B cell (primary cell): ENCODE results near the gene MPDU1. TPM values are rescaled to one million over a fixed set of nuclear protein-coding genes. Genes with fewer than 3 reads are reported as not detected.

ENCODE experiments used
- ATAC-seq: fragments of 200-7000 bp; cut with Tn5 transposase; one replicate; pipeline ENCODE4 v1.10.0; 2021; ENCODE audit warnings: low read depth, mild to moderate bottlenecking, moderate number of reproducible peaks, moderate library complexity
- CTCF ChIA-PET: fragments of 350-600 bp; sonication (Branson Sonifier 250); formaldehyde crosslinking; loops from one replicate; lab custom pipeline; 2021; ENCODE audit warnings: antibody characterized with exemption, inconsistent platforms; lab: Charles Lee
- POLR2A ChIA-PET: fragments of 350-600 bp; sonication (Branson Sonifier 250); formaldehyde crosslinking; loops from one replicate; lab custom pipeline; 2021; ENCODE audit warnings: antibody characterized with exemption; lab: Charles Lee
- DNase-seq: peaks from one replicate; pipeline ENCODE4 v3.0.0; 2013
- H2AFZ ChIP-seq: 2 replicates; pipeline ENCODE4 v1.6.1; 2012; ENCODE audit warnings: mild to moderate bottlenecking, low read depth, low read length; ENCODE audit not compliant: insufficient read depth, poor library complexity, severe bottlenecking
- H3K27ac ChIP-seq, 2 donors: 1 replicate in 1 of 2; 2 replicates in 1 of 2; pipeline ENCODE4 v1.5.1; 2012 to 2013; ENCODE audit warnings: low read length in 2 of 2, mild to moderate bottlenecking in 2 of 2, moderate library complexity in 1 of 2
- H3K27me3 ChIP-seq, 4 experiments: fragments of 200-600 bp in 1 of 4; sonication (generic) in 1 of 4; replicated peaks in 1 of 4; 1 replicate in 2 of 4; 2 replicates in 2 of 4; pipeline versions ENCODE4 v1.6.1 to v1.7.0; 2013 to 2016; ENCODE audit warnings: low read length in 3 of 4, mild to moderate bottlenecking in 2 of 4, mixed read lengths in 1 of 4, moderate library complexity in 1 of 4; ENCODE audit not compliant: insufficient read depth in 4 of 4, control insufficient read depth in 3 of 4; ENCODE audit errors: control extremely low read depth in 1 of 4
- H3K36me3 ChIP-seq, 2 experiments: replicated peaks in 1 of 2; 1 replicate in 1 of 2; 2 replicates in 1 of 2; pipeline versions ENCODE4 v1.6.1 to v1.7.1; 2013; ENCODE audit warnings: low read length in 1 of 2; ENCODE audit not compliant: insufficient read depth in 2 of 2, control insufficient read depth in 1 of 2; ENCODE audit errors: control extremely low read depth in 1 of 2, extremely low read depth in 1 of 2
- H3K4me1 ChIP-seq, 2 donors: fragments of 200-600 bp in 1 of 2; sonication (generic) in 1 of 2; 1 replicate in 1 of 2; 2 replicates in 1 of 2; pipeline versions ENCODE4 v1.5.1 to v1.6.1; 2013 to 2017; ENCODE audit warnings: low read length in 2 of 2; ENCODE audit not compliant: control insufficient read depth in 2 of 2, insufficient read depth in 2 of 2
- H3K4me2 ChIP-seq: replicated peaks from 2 replicates; pipeline ENCODE3; 2012; ENCODE audit warnings: mild to moderate bottlenecking, low read depth, low read length; ENCODE audit not compliant: poor library complexity, severe bottlenecking
- H3K4me3 ChIP-seq, 5 experiments: fragments of 200-600 bp in 1 of 5; sonication (generic) in 1 of 5; 1 replicate in 3 of 5; 2 replicates in 2 of 5; pipeline versions ENCODE4 v1.5.1 to v1.7.0; 2011 to 2016; ENCODE audit warnings: low read length in 4 of 5, mild to moderate bottlenecking in 4 of 5, low read depth in 2 of 5, control low read depth in 1 of 5, moderate library complexity in 1 of 5; ENCODE audit not compliant: insufficient read depth in 1 of 5; ENCODE audit errors: control extremely low read depth in 1 of 5, extremely low read depth in 1 of 5
- H3K79me2 ChIP-seq: fragments of 200-600 bp; sonication (generic); one replicate; pipeline ENCODE4 v1.6.0; 2016; ENCODE audit warnings: low read length; ENCODE audit not compliant: control insufficient read depth, insufficient read depth
- H3K9ac ChIP-seq: fragments of 200-600 bp; sonication (generic); 2 replicates; pipeline ENCODE4 v1.6.1; 2017; ENCODE audit warnings: mild to moderate bottlenecking, low read length, moderate library complexity
- H3K9me3 ChIP-seq, 3 donors: one replicate each; pipeline versions ENCODE4 v1.6.1 to v1.7.1; 2013; ENCODE audit warnings: low read length in 2 of 3; ENCODE audit not compliant: control insufficient read depth in 2 of 3, insufficient read depth in 1 of 3; ENCODE audit errors: control extremely low read depth in 1 of 3
- H4K20me1 ChIP-seq: 2 replicates; pipeline ENCODE4 v1.6.0; 2012; ENCODE audit warnings: mild to moderate bottlenecking, low read length; ENCODE audit not compliant: insufficient read depth, control insufficient read depth, poor library complexity, severe bottlenecking
- H3K27ac Mint-ChIP-seq: one replicate; pipeline ENCODE4 v1.8.0; 2021; ENCODE audit warnings: mixed read lengths
- H3K27me3 Mint-ChIP-seq: one replicate; pipeline ENCODE4 v1.8.0; 2021; ENCODE audit warnings: mixed read lengths
- H3K4me1 Mint-ChIP-seq: one replicate; pipeline ENCODE4 v1.8.0; 2021; ENCODE audit warnings: mixed read lengths
- H3K4me3 Mint-ChIP-seq: one replicate; pipeline ENCODE4 v1.8.0; 2021; ENCODE audit warnings: mixed read lengths
- H3K9me3 Mint-ChIP-seq: one replicate; pipeline ENCODE4 v1.8.0; 2022; ENCODE audit warnings: mixed read lengths; ENCODE audit not compliant: insufficient read depth
- CTCF ChIP-seq: fragments of 200-600 bp; IDR thresholded peaks from one replicate; pipeline ENCODE4 v1.8.0; 2022; ENCODE audit warnings: antibody characterized with exemption, mild to moderate bottlenecking
- EZH2 ChIP-seq: IDR thresholded peaks from 2 replicates; pipeline ENCODE4 v1.6.1; 2012; ENCODE audit warnings: borderline replicate concordance, low read depth, mild to moderate bottlenecking, moderate library complexity, low read length; ENCODE audit not compliant: insufficient read depth, poor library complexity, severe bottlenecking
- WGBS: methylation state at CpG from one replicate; pipeline ENCODE4 v1.1.5; 2013; ENCODE audit warnings: missing lambda C conversion rate; ENCODE audit not compliant: insufficient coverage; 5-methylcytosine and 5-hydroxymethylcytosine counted together
- intact Hi-C: fragments of 100-400 bp; cut with micrococcal nuclease; formaldehyde crosslinking; loops from one replicate; pipeline ENCODE4 v1.10.0; 2022
- polyA plus RNA-seq: library from polyadenylated mRNA; depleted of rRNA; stranded (reverse); fragments of >200 nt; gene quantifications from 2 replicates; pipeline ENCODE4 v1.2.3, GENCODE V29; 2012
- total RNA-seq, 2 donors: library from RNA; stranded (reverse); fragments of 120-200 nt in 1 of 2; gene quantifications; 1 replicate in 1 of 2; 2 replicates in 1 of 2; pipeline versions ENCODE4 v1.2.3 to v1.2.4, GENCODE V29; 2013 to 2022

The MPDU1 gene
- total and polyA plus RNA-seq, 2 donors (not counting 1 experiment from before 2014, with no cell fraction given): 31.7 to 51.5 TPM

GRCh38 chr17:7561028-7561575, 22.6 kb upstream of the MPDU1 start:
- H3K4me3 ChIP-seq: peak overlapping the region; percentile 53 to 95 (median 81)
- peaks cover 41 to 61% of the 10 kb centered on the region in 2 donors for H3K4me1 ChIP-seq
- peak overlapping the region; percentile 97 for H3K4me3 Mint-ChIP-seq
- DNase-seq: peak; percentile 89
- ATAC-seq: peak; percentile 64
- H3K4me2 ChIP-seq: peak overlapping the region; percentile 96
- H3K9me3 Mint-ChIP-seq: no peaks in the 10 kb centered on the region
- peak overlapping the region; percentile 81 for H2AFZ ChIP-seq
- ChIA-PET CTCF (interaction anchor here (0.6 to 25.0 kb wide), 42 partner anchors 9 to 425 kb away, joined by 3 to 666 read pairs (median 5); partner anchors contain the start of genes ACAP1, CD68, FXR2 and MPDU1), POLR2A (interaction anchor here (0.5 to 4.3 kb wide), 21 partner anchors 8 to 283 kb away, joined by 3 to 32 read pairs (median 4); partner anchors contain the start of genes CD68, MPDU1, POLR2A and TP53)
- TF ChIP-seq EZH2: no peak
- TF ChIP-seq CTCF: peak; percentile 80
- H3K4me1 Mint-ChIP-seq: peaks cover 53% of the 10 kb centered on the region
- peaks cover 2 to 31% of the 10 kb centered on the region in 2 experiments for H3K36me3 ChIP-seq
- no peaks in the 10 kb centered on the region for H3K27me3 ChIP-seq
- H3K9ac ChIP-seq: peak overlapping the region; percentile 97
- peaks cover 17% of the 10 kb centered on the region for H4K20me1 ChIP-seq
- peak overlapping the region; percentile 97 for H3K27ac ChIP-seq
- H3K27ac Mint-ChIP-seq: peak overlapping the region; percentile 98
- H3K27me3 Mint-ChIP-seq: no peaks in the 10 kb centered on the region
- H3K9me3 ChIP-seq: no peaks in the 10 kb centered on the region
- intact Hi-C loops: loop anchor here (1.0 to 5.0 kb wide), 11 partner anchors 9 to 324 kb away; partner anchors contain the start of genes ELP5, MPDU1, PHF23 and POLR2A
- 0% methylated on average over 25 of the region's 32 CpGs for WGBS
- H3K79me2 ChIP-seq: peaks cover 55% of the 10 kb centered on the region
